GM18520 (cell line): ENCODE results near the gene TGFB1.
A peak's percentile ranks its signal among the peaks of the same experiment; 100 is the strongest.
"Not testable (repeated sequence)": the region's sequence is repeated elsewhere in the genome, so short reads cannot be mapped to it uniquely, and the experiment has no call there.

Experiments
- ATAC-seq: cut with Tn5 transposase; IDR thresholded peaks from one replicate; pipeline ENCODE4 v1.9.1; 2021; ENCODE audit not compliant: unreplicated experiment

TGFB1 gene

DNA sequence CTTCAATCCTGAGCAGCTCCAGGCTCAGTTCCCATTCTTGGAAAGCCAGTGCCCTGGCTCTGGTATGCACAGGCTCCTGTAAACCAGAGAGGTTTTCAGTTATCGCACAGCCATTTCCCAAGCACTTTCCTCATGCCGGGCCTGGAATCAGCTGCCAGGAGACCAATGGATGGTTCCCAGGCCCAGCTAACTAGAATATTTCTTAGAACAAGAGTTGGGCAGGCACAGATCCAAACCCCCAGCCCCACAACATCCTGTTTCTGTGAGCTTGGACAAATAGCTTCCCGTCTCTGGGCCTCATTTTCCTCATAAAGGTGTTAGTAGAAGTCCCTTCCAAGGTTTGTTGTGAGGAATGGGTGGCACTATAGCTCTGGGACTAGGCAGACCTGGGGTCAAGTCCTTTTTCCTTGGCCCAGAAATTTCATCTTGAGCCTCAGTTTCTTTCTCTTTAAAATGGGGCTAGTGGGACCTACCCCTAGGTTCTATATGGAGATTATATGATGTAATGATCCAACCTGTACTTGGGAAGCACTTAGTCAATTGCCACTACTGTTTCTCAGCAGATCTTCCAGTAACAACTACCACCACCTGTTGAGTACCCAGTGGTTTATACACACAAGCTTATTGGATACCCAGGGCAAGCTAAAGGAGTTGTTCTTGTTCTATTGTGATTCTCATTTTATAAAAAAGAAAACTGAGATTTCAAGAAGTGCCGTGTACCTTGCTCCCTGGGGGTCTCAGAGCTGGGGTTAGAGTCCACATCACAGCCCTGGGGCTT lies 48.8 kb downstream of the TGFB1 start:
- ATAC-seq, result no peak

- no peak for ATAC-seq
Measured at GRCh38 chr19:41303954-41304353, 49.8 kb downstream of the TGFB1 start.

DNA sequence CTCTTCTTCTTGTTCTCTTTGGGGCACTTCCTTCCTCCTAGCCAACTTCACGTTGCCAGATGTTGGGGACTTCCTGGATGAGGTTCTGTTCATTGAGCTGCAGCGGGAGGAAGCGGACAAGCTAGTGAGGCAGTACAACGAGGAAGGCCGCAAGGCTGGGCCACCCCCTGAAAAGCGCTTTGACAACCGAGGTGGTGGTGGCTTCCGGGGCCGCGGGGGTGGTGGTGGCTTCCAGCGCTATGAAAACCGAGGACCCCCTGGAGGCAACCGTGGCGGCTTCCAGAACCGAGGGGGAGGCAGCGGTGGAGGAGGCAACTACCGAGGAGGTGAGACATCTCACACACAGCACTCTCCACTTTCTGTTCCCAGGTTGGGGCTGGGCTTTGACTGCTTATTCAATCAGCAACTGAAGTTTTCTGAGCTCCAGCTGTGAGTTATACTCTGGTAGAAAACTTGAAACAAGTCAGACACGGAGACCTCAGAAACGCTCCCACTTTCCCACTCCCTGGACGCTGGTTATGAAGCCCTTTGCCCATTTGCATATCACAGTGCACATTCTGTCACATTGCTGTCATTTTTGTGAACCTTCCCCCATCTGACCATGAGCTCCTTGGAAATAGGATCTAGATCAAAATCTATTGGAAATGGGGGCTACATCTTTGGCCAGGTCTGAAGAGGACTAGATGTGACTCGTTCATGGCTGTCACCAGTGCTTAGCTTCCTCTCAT lies 50.9 kb downstream of the TGFB1 start:
- no peak for ATAC-seq

DNA sequence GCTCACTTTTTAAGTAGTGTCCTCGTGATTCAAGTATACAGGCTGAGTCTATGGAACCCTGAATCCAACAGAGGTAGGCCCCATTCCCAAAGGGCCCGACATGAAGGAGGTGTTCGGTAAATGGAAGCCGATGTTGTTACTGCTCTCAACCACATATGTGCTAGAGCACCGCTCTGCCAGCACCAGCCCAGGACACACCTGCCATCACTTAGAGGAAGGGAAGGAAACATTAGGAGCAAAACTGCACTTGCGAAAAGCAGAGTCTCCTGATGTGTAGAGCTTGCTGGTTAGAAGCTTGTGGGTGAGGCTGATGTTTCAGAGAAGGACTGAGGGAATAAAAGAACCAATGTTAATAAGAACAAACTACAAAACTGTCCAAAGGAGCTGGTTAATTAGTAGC lies 53.2 kb downstream of the TGFB1 start:
- ATAC-seq, result no peak

DNA sequence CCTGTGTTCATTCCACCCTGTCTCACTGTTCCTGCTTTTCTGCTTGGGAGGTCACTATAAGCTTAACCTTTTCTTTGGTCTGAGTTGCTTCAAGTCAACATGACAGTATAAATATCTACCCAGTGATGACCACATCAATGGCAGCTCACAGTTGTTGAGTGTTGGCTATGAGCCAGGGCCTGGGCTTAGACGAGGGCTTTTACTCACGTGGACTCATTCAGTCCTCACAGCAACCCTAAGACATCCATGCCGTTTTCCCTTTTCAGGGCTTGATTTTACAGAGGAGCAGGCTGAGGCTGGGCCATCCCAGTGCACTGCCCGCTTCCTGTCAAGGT lies 54.0 kb downstream of the TGFB1 start:
- ATAC-seq, result no peak

GRCh38 chr19:41299046-41299754 lies 54.5 kb downstream of the TGFB1 start:
- ATAC-seq, result no peak

DNA sequence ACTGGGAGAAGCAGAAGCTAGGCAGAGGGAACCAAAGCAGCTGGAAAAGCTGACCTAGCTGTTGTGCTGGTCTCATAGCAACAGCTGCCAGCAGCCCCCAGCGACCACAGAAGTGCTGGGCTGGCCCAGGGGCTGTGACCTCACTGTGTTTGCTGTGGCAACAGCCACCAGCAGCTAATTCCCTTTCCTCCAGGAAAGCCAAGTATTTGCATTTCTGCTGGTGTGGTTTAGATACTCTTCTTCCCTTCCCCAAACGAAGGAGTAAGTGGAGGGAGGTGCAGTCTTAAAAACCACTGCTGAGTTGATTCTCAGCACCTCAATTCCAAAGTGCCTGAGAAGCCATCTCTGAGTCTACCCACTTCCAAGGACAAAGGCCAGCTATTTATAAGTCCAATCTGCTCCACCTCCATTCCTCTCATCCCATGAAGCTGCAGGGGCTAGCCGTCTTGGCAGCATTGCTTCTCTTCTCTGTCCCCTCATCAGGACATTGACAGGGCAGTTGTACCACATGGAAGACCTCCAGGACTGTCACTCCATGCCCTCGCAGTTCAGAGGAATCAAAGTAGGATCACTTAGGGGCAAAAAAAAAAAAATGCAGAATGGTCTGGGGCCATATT lies 55.3 kb downstream of the TGFB1 start:
- no peak for ATAC-seq

DNA sequence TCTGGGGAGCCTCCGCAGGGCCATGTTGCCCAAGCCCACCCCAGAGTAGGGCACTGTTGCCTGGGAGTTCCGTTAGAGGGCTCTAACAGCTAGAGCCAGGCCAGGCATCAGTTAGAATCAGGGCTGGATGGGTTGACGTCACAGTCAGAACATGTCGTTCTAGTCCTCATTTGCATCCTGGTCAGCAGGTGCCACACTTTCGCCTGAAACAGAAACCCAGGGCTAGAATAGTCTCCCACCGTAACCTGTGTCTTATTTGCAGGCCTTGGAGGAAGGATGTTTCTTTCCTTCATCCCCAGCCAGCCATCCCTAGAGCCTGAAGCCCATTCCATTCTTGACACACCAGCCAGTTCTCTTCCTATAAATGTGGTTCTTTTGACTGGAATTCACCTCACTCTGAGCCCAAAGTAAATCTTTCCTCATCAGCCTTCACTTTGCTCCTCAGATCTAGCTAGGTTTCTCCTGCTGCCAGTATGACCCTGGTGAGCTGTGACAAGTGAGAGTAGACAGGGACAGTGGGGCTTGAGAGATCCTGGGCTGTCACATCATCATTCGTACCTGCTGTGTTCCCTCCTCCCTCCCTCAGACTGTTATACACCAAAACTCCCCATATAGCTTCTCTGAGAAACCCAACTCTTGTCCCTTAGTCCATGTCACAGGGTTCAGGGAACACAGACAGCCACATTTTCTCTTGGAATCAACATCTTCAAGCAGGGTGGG lies 55.9 kb downstream of the TGFB1 start:
- ATAC-seq, result peak; percentile 65

DNA sequence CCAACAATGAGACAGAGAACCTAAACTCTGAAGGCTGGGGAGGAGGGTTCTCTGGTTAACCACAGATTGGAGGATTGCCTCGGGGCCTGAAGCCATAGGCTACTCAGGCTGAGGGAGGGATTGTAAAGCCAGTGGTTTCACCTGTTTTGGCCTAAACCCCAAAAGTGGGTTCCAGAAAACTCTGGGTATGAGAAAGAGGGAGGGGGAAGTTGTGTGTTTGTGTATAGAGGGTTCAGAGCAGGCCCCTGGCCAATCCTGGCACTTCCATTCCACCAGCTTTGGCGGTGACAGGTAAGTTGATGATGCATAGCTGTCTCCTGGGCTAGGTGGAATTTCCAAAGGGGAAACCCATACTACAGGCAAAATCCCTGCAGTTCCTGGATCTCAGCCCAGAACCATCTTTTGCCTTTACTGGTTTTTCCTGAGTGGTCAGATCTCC lies 57.3 kb downstream of the TGFB1 start:
- ATAC-seq, result no peak

DNA sequence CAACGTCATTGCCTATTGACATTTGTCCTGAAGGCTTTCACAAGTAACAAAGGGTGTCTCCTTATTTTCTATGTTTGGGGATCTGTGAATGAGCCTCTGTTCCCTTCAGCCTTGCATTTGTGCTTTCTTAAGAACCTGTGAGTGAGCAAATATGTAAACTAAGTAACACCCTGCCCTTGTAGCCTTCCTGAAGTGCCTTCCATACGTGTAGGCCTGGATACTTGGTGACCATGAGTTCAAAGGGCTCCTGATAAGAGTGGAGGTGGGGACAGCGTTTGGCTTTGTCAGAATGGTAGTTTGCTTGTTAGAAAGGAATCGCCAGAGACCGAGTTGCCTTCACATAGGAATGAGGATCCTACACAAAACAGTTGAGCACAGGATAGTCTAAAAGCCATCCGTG lies 58.2 kb downstream of the TGFB1 start:
- no peak for ATAC-seq

DNA sequence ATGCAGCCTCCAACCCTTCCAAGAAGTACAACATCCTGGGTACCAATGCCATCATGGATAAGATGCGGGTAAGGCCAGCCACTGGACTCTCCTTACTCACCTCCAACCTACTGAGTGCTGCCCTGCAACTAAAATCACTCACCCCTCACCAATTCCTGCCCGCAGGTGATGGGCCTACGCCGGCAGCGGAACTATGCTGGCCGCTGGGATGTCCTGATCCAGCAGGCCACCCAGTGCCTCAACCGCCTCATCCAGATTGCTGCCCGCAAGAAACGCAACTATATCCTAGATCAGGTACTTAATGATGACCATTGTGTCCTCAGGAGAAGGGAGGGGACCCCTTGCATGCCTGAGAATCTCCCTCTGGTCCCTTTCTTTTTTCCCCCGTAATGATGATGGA lies 59.3 kb downstream of the TGFB1 start:
- no peak for ATAC-seq

GRCh38 chr19:41289814-41290213 lies 63.9 kb downstream of the TGFB1 start:
- ATAC-seq, result not testable (repeated sequence)

- ATAC-seq, result no peak
Measured at GRCh38 chr19:41288673-41289530, 64.8 kb downstream of the TGFB1 start.
